ENCODE results near the gene TBCA. TPM values are rescaled to one million over a fixed set of nuclear protein-coding genes. Genes with fewer than 3 reads are reported as not detected.

TBCA gene
- total RNA-seq, 1 experiment from 2014 or later: 330 TPM

DNA sequence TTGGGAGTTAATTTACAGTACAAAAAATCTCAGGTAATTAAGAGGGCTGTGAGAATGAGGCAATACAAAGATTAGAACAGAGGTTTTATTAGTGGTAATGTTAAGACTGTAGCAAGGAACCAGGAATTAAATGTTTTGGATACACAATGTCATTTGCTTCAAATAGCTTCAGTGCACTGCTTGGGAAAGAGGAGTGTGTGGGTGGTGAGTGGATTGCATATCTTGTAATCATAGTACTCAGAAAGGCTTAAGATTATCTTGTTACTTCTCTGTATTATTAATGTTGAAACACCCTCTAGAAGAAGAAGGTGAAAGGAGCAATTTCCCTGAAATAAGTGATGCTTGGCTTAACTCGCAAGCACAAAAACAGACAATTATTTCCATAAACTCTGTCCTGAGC, 21.0 kb upstream of the TBCA start:
- H2BK20ac ChIP-seq (ENCODE audit: low read depth, low read length, poor library complexity, severe bottlenecking): no peak overlapping the region
- no peaks in the 10 kb centered on the region for H3K4me1 ChIP-seq (ENCODE audit: insufficient read depth, low read length)
- no peak overlapping the region for H4K91ac ChIP-seq (ENCODE audit: insufficient read length, low read depth, low read length)
- H3K18ac ChIP-seq (ENCODE audit: insufficient read length, low read depth, low read length): no peak overlapping the region
- H3K36me3 Mint-ChIP-seq (ENCODE audit: insufficient read depth in 1 of 3, low read depth in 3 of 3): peaks cover 6 to 12% (median 7%) of the 10 kb centered on the region in 3 experiments
- H3K56ac ChIP-seq (ENCODE audit: insufficient read length, low read depth, low read length): no peak overlapping the region
- no peak overlapping the region for H3K4me2 ChIP-seq (ENCODE audit: insufficient read depth, insufficient read length, low read length)
- TF ChIP-seq, protein P1, sequence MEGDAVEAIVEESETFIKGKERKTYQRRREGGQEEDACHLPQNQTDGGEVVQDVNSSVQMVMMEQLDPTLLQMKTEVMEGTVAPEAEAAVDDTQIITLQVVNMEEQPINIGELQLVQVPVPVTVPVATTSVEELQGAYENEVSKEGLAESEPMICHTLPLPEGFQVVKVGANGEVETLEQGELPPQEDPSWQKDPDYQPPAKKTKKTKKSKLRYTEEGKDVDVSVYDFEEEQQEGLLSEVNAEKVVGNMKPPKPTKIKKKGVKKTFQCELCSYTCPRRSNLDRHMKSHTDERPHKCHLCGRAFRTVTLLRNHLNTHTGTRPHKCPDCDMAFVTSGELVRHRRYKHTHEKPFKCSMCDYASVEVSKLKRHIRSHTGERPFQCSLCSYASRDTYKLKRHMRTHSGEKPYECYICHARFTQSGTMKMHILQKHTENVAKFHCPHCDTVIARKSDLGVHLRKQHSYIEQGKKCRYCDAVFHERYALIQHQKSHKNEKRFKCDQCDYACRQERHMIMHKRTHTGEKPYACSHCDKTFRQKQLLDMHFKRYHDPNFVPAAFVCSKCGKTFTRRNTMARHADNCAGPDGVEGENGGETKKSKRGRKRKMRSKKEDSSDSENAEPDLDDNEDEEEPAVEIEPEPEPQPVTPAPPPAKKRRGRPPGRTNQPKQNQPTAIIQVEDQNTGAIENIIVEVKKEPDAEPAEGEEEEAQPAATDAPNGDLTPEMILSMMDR (conservative IDR thresholded peaks at IDR 0.05): no peak
- no peak overlapping the region for H2AK5ac ChIP-seq (ENCODE audit: insufficient read length, low read length)
- H3K14ac ChIP-seq (ENCODE audit: insufficient read depth, low read length): no peak overlapping the region
- WGBS (ENCODE audit: extremely low coverage, insufficient read length, low lambda C conversion rate): no CpG with 5 or more reads among the region's 1 CpG
- no peak overlapping the region for H3K9ac ChIP-seq (ENCODE audit: extremely low read depth, insufficient read length, low read length)
- no peak overlapping the region for H4K5ac ChIP-seq (ENCODE audit: insufficient read length, low read depth, low read length)
- H3K9me3 Mint-ChIP-seq: peaks cover 12 to 20% of the 10 kb centered on the region in 2 experiments
- H3T11ph ChIP-seq (ENCODE audit: low read length): no peak overlapping the region
- no peaks in the 10 kb centered on the region for H3K79me1 ChIP-seq (ENCODE audit: insufficient read depth, low read depth, low read length, poor library complexity, severe bottlenecking)
- no peaks in the 10 kb centered on the region for H3K23me2 ChIP-seq (ENCODE audit: insufficient read length, low read depth, low read length, poor library complexity, severe bottlenecking)
- no peak overlapping the region for H3K27ac ChIP-seq (ENCODE audit: insufficient read length, low read depth, low read length)
- no peak for DNase-seq
- no peak overlapping the region for H3K4me3 Mint-ChIP-seq
- H3K27me3 Mint-ChIP-seq (ENCODE audit: low read depth): peaks cover 19% of the 10 kb centered on the region
- no peak overlapping the region for H3K27ac Mint-ChIP-seq
- H2BK12ac ChIP-seq (ENCODE audit: insufficient read length, low read depth, low read length): no peak overlapping the region
- H2BK120ac ChIP-seq (ENCODE audit: low read depth, low read length, poor library complexity, severe bottlenecking): no peak overlapping the region
- no peaks in the 10 kb centered on the region for H3K79me2 ChIP-seq (ENCODE audit: insufficient read depth, low read length)
- H2BK15ac ChIP-seq (ENCODE audit: low read depth, low read length): no peak overlapping the region
- no peaks in the 10 kb centered on the region for H3K27me3 ChIP-seq (ENCODE audit: insufficient read depth, low read length)
- H2BK5ac ChIP-seq (ENCODE audit: insufficient read length, low read length): no peak overlapping the region
- H3K23ac ChIP-seq (ENCODE audit: insufficient read length, low read depth, low read length): no peak overlapping the region
- no peaks in the 10 kb centered on the region for H4K20me1 ChIP-seq (ENCODE audit: control insufficient read depth, insufficient read depth, insufficient read length)
- no peaks in the 10 kb centered on the region for H3K4me1 Mint-ChIP-seq
- no peak overlapping the region for H4K8ac ChIP-seq (replicated peaks; ENCODE audit: insufficient read length, low read depth, low read length)
- H3K4ac ChIP-seq (ENCODE audit: low read depth, low read length): no peak overlapping the region
- no peak overlapping the region for H2AFZ ChIP-seq (ENCODE audit: low read length)
- H3K9me3 ChIP-seq (ENCODE audit: control insufficient read depth, low read depth, low read length): no peaks in the 10 kb centered on the region

Data from H9 (cell line).